Measurements from ENCODE around the gene KRT3.

KRT3 gene

DNA sequence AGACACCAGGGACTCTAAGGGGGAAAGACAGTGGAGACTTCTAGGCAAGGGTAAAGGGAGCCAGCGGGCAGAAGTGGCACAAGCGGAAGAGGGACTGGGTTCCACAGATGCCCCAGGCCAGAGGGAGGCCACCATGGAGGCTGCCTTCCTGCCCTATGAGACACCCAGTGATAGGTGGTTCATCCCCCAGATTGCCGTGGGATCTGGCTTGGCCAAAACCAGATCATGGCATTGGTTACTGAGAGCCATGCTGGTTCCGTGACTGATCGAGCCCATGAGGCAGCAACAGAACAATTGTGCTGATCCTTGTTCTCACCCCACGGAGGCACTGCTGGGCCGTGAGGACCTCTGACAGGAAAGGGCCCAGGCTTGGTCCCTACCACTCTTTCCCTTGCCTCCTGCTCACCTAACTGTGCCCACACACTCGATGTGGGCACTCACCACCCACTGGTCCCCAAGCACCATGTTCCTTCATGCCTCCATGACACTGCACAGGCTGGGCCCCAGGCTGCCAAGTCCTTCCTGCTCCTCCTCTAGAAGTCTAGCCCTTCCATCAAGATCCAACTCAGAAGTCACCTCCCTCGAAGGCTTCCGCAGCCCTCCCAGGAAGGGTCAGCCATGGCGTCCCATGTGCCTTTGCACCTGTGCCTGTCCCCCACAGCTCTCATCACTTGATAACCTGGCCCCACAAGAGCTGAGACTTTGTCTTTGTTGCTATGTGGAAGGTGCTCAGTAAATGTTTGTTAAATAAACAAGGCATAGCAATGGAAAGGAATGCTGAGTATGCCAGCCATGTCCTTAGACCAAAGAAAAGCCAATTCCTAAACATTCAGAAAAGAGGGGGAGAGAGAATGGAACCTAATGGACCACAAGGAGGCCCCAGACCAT, 30.9 kb upstream of the KRT3 start:
- H3K4me3 ChIP-seq (ENCODE audit: low read depth, low read length): no peak overlapping the region
- H3K27ac ChIP-seq (ENCODE audit: low read depth, low read length): no peak overlapping the region
- H2AFZ ChIP-seq (ENCODE audit: low read length, unreplicated experiment): no peak overlapping the region
- H3K4me1 ChIP-seq (ENCODE audit: control insufficient read depth, insufficient read depth, low read length, unreplicated experiment): peaks cover 7% of the 10 kb centered on the region
- H3K79me2 ChIP-seq (ENCODE audit: control insufficient read depth, insufficient read depth, low read length, unreplicated experiment): no peaks in the 10 kb centered on the region
- H3K27me3 ChIP-seq (ENCODE audit: insufficient read depth, low read length): no peaks in the 10 kb centered on the region
- H3K36me3 ChIP-seq (ENCODE audit: insufficient read depth, low read length): no peaks in the 10 kb centered on the region

DNA sequence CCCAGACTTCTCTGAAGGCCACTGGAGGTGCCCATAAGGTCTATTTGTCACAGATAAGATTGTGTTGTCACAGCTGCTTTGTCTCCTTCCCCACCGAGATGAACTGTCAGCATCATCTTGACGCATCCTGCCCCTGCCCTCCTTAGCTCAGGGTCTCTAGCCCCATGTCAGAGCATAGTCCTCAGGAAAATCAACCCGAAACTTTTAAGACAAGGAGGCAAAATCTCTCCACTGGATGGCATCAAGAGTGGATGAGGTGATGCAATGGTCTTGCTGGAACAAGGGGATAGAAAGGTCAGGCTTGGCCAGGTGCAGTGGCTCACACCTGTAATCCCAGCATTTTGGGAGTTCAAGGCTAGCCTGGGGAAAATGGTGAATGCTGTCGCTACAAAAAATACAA, 30.0 kb upstream of the KRT3 start:
- no peaks in the 10 kb centered on the region for H3K27me3 ChIP-seq (ENCODE audit: insufficient read depth, low read length)
- H3K4me1 ChIP-seq (ENCODE audit: control insufficient read depth, insufficient read depth, low read length, unreplicated experiment): peaks cover 7% of the 10 kb centered on the region
- no peaks in the 10 kb centered on the region for H3K36me3 ChIP-seq (ENCODE audit: insufficient read depth, low read length)
- H3K4me3 ChIP-seq (ENCODE audit: low read depth, low read length): no peak overlapping the region
- no peak overlapping the region for H2AFZ ChIP-seq (ENCODE audit: low read length, unreplicated experiment)
- H3K79me2 ChIP-seq (ENCODE audit: control insufficient read depth, insufficient read depth, low read length, unreplicated experiment): no peaks in the 10 kb centered on the region
- H3K27ac ChIP-seq (ENCODE audit: low read depth, low read length): no peak overlapping the region

- no peaks in the 10 kb centered on the region for H3K36me3 ChIP-seq (ENCODE audit: insufficient read depth, low read length)
- H3K4me1 ChIP-seq (ENCODE audit: control insufficient read depth, insufficient read depth, low read length, unreplicated experiment): peaks cover 7% of the 10 kb centered on the region
- no peaks in the 10 kb centered on the region for H3K79me2 ChIP-seq (ENCODE audit: control insufficient read depth, insufficient read depth, low read length, unreplicated experiment)
Observed at GRCh38 chr12:52824741-52825410, 29.0 kb upstream of the KRT3 start.

GRCh38 chr12:52823761-52824450, 28.0 kb upstream of the KRT3 start:
- peaks cover 7% of the 10 kb centered on the region for H3K4me1 ChIP-seq (ENCODE audit: control insufficient read depth, insufficient read depth, low read length, unreplicated experiment)
- peaks cover 9% of the 10 kb centered on the region for H3K27me3 ChIP-seq (ENCODE audit: insufficient read depth, low read length)
- no peak overlapping the region for H3K4me3 ChIP-seq (ENCODE audit: low read depth, low read length)
- H3K36me3 ChIP-seq (ENCODE audit: insufficient read depth, low read length): no peaks in the 10 kb centered on the region
- H3K79me2 ChIP-seq (ENCODE audit: control insufficient read depth, insufficient read depth, low read length, unreplicated experiment): no peaks in the 10 kb centered on the region
- H2AFZ ChIP-seq (ENCODE audit: low read length, unreplicated experiment): no peak overlapping the region
- no peak overlapping the region for H3K27ac ChIP-seq (ENCODE audit: low read depth, low read length)

More at GRCh38 chr12:52824741-52825410, 29.0 kb upstream of the KRT3 start:
- no peak overlapping the region for H2AFZ ChIP-seq (ENCODE audit: low read length, unreplicated experiment)
- H3K4me3 ChIP-seq (ENCODE audit: low read depth, low read length): no peak overlapping the region
- H3K27me3 ChIP-seq (ENCODE audit: insufficient read depth, low read length): no peaks in the 10 kb centered on the region
- no peak overlapping the region for H3K27ac ChIP-seq (ENCODE audit: low read depth, low read length)

DNA sequence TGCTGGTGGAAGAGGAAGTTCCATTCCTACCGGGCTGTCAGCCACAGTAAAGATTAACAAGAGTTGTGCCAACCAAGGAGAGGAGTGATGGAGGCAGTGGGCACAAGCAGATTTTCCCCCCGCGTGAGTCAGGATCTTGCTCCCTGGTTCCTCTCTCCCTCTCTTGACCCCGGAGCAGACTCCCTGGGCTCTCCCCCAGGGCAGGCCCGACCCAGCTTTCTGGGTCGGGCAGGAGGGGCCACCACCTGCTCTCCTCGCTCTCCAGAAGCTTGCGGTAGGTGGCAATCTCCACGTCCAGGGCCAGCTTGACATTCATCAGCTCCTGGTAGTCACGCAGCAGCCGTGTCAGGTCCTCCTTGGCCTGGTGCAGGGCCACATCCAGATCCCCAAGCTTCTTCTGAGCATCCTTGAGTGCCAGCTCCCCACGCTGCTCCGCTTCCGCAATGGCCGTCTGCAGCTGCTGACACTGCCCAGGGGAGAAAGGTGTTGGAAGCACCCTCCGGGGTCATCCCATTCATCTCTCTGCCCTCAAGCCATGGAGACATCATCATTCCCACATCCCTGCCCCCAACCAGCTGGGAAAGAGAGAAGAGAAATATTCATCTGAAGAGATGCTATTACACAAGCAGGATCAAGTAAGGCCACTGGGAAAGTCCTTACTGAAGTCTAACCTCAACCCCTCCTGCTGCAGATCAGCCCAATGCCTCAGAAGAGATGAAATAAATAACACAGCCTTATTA, 27.0 kb upstream of the KRT3 start:
- Histone ChIP-seq H2AFZ (ENCODE audit: low read length, unreplicated experiment) (no peak overlapping the region), H3K79me2 (ENCODE audit: control insufficient read depth, insufficient read depth, low read length, unreplicated experiment) (no peaks in the 10 kb centered on the region), H3K4me3 (ENCODE audit: low read depth, low read length) (no peak overlapping the region), H3K27me3 (ENCODE audit: insufficient read depth, low read length) (peaks cover 18% of the 10 kb centered on the region), H3K36me3 (ENCODE audit: insufficient read depth, low read length) (no peaks in the 10 kb centered on the region), H3K27ac (ENCODE audit: low read depth, low read length) (no peak overlapping the region), H3K4me1 (ENCODE audit: control insufficient read depth, insufficient read depth, low read length, unreplicated experiment) (peaks cover 7% of the 10 kb centered on the region)

DNA sequence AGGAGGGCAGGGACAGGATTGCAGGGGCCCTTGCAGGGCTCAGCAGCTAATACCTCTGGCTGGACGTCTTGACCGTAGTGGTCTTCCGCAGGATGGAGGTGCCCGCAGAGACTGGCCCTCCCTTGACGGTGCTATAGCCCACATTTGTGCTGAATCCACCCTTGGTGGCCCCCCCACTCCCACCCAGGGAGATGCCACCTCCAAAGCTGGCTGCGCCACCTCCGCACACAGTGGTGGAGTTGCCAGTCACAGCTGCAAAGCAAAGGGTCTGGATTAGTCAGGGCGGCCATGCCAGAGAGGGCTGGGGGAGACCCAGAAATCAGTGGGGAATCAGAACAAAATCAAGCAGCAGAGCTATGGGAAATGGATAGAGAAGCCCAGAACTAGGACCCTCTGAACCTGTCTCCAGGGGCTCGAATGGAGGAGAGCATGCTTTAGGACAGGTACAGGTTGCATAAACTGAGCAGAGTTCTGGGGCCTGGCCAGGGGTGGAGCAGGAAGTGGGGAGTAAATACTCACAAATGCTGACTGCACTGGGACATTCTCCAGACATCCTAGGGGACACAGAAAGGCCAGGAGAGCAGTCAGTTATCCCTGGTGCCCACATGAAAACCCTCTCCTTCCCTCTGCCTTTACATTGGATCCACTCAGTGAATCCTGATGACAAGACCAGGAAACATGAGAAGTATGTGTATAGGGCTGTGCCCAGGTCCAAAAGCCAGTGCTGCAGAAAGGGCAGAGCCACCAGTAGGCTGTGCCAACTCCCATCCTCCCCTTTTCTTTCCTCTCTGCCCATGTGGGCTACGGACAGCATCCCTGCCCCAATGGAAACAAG, 26.1 kb upstream of the KRT3 start:
- peak overlapping the region; percentile 13 for H2AFZ ChIP-seq (ENCODE audit: low read length, unreplicated experiment)
- H3K4me3 ChIP-seq (ENCODE audit: low read depth, low read length): no peak overlapping the region
- H3K79me2 ChIP-seq (ENCODE audit: control insufficient read depth, insufficient read depth, low read length, unreplicated experiment): no peaks in the 10 kb centered on the region
- H3K4me1 ChIP-seq (ENCODE audit: control insufficient read depth, insufficient read depth, low read length, unreplicated experiment): peaks cover 7% of the 10 kb centered on the region
- no peaks in the 10 kb centered on the region for H3K36me3 ChIP-seq (ENCODE audit: insufficient read depth, low read length)
- H3K27ac ChIP-seq (ENCODE audit: low read depth, low read length): no peak overlapping the region
- peaks cover 27% of the 10 kb centered on the region for H3K27me3 ChIP-seq (ENCODE audit: insufficient read depth, low read length)

GRCh38 chr12:52821071-52821730, 25.3 kb upstream of the KRT3 start:
- Histone ChIP-seq H2AFZ (ENCODE audit: low read length, unreplicated experiment) (no peak overlapping the region), H3K36me3 (ENCODE audit: insufficient read depth, low read length) (no peaks in the 10 kb centered on the region), H3K4me1 (ENCODE audit: control insufficient read depth, insufficient read depth, low read length, unreplicated experiment) (peaks cover 7% of the 10 kb centered on the region), H3K27me3 (ENCODE audit: insufficient read depth, low read length) (peaks cover 31% of the 10 kb centered on the region), H3K27ac (ENCODE audit: low read depth, low read length) (no peak overlapping the region), H3K4me3 (ENCODE audit: low read depth, low read length) (no peak overlapping the region), H3K79me2 (ENCODE audit: control insufficient read depth, insufficient read depth, low read length, unreplicated experiment) (no peaks in the 10 kb centered on the region)

DNA sequence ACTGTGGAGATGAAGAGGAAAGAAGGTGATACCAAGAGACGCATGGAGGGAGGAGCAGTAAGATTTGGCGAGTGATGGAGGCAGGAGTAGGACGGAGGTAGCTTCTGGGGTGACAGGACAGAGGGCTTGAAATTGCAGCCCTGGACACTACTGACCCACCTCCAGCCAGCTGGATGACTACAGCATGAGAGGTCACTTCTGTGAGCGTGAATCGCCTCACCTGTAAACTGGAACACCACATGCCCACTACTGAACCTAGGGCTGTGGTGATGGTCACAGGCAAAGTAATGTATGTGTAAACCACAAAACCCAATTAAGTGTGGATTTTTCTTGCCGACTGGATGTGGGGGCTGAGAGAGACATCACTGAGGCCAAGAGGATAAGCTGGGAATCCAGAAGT, 24.6 kb upstream of the KRT3 start:
- H2AFZ ChIP-seq (ENCODE audit: low read length, unreplicated experiment): no peak overlapping the region
- no peak overlapping the region for H3K4me3 ChIP-seq (ENCODE audit: low read depth, low read length)
- H3K79me2 ChIP-seq (ENCODE audit: control insufficient read depth, insufficient read depth, low read length, unreplicated experiment): no peaks in the 10 kb centered on the region
- no peaks in the 10 kb centered on the region for H3K36me3 ChIP-seq (ENCODE audit: insufficient read depth, low read length)
- H3K27ac ChIP-seq (ENCODE audit: low read depth, low read length): no peak overlapping the region
- H3K27me3 ChIP-seq (ENCODE audit: insufficient read depth, low read length): peaks cover 35% of the 10 kb centered on the region
- H3K4me1 ChIP-seq (ENCODE audit: control insufficient read depth, insufficient read depth, low read length, unreplicated experiment): peaks cover 7% of the 10 kb centered on the region

DNA sequence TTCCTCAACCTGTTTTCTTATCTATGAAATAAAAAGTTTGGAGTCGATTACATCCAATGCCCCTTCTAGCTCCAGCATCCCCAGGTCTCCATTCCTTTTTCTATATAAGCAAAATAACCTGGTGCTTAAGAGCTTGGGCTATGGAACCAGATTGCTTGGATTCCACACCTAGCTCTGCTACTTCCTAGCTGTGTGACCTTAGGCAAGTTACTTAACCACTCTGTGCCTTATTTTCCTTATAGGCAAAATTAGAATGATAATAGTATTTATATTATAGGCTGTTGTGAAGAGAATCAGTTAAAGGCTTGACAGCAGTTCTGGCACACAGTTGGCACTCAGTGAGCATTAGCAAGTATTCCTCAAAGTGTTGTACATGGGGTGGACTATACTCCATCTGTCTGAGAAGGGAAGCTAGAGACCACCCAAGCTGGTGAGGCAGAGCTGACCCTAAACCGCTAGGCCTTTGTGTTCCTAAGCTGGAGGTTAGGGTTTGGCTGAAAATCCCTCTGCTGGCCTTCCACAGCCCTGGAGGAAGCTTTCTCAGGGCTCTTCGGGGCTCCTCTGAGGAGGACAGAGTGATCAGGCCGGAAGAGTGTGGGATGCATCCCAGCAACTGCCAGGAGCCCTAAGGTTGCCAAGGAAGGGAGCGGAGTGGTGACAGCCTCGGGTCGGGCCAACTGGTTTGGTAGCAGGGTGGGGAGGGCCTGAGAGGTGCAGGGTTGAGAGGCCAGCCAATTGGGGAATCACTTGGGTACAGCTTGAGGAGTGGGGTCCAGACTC, 24.0 kb upstream of the KRT3 start:
- peaks cover 35% of the 10 kb centered on the region for H3K27me3 ChIP-seq (ENCODE audit: insufficient read depth, low read length)
- peaks cover 7% of the 10 kb centered on the region for H3K4me1 ChIP-seq (ENCODE audit: control insufficient read depth, insufficient read depth, low read length, unreplicated experiment)
- no peak overlapping the region for H3K27ac ChIP-seq (ENCODE audit: low read depth, low read length)
- no peaks in the 10 kb centered on the region for H3K79me2 ChIP-seq (ENCODE audit: control insufficient read depth, insufficient read depth, low read length, unreplicated experiment)
- H3K36me3 ChIP-seq (ENCODE audit: insufficient read depth, low read length): no peaks in the 10 kb centered on the region
- no peak overlapping the region for H3K4me3 ChIP-seq (ENCODE audit: low read depth, low read length)
- H2AFZ ChIP-seq (ENCODE audit: low read length, unreplicated experiment): no peak overlapping the region
